ENCODE measurements around the gene SPATS2L.

DNA sequence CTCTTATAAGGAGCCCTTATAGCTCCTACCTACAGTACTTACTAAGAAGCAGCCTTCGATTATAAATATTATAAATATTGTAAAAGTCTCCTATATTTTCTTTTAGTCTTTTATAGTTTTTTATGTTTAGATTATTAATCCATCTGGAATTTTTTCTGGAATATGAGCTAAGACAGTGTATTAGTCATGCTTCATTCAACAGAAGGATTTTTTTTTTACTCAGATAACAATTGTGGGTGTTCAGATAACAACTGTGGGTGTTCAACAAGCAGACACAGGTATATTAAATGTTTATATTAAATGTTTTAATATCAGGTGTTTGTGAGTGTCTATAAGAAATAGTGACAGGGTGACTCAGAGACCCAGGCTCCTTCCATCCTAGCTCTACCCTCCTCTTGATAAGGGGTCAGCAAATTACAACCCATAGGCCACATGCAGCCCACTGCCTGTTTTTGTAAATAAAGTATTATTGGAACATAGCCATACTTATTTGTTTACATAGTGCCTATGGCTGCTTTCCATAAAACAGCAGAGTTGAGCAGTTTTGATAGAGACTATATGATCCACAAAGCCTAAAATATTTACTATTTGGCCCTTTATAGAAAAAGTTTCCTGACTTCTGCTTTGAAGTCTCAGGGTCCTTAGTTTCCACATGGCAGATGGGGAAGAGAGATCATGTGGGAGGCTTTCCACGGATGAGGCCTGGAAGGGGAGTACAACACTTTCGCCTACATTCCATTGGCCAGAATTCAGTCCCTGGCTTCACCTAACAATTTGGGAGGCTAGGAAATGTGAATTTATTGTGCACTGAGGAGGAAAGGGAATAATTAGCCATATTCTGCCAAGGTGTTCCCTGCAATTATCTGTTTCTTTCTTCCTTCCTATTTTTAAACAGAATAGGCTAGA, 4.3 kb upstream of the SPATS2L start:
- TF ChIP-seq, protein P1, sequence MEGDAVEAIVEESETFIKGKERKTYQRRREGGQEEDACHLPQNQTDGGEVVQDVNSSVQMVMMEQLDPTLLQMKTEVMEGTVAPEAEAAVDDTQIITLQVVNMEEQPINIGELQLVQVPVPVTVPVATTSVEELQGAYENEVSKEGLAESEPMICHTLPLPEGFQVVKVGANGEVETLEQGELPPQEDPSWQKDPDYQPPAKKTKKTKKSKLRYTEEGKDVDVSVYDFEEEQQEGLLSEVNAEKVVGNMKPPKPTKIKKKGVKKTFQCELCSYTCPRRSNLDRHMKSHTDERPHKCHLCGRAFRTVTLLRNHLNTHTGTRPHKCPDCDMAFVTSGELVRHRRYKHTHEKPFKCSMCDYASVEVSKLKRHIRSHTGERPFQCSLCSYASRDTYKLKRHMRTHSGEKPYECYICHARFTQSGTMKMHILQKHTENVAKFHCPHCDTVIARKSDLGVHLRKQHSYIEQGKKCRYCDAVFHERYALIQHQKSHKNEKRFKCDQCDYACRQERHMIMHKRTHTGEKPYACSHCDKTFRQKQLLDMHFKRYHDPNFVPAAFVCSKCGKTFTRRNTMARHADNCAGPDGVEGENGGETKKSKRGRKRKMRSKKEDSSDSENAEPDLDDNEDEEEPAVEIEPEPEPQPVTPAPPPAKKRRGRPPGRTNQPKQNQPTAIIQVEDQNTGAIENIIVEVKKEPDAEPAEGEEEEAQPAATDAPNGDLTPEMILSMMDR (IDR thresholded peaks at IDR 0.05; ENCODE audit: poor library complexity) = no peak
- TF ChIP-seq EZH2phosphoT487 (IDR thresholded peaks at IDR 0.05; ENCODE audit: low read depth, severe bottlenecking, unreplicated experiment) (no peak), EZH2 (IDR thresholded peaks at IDR 0.05; ENCODE audit: borderline replicate concordance) (no peak)
